ENCODE measurements around the gene C1orf210.
A peak's percentile ranks its signal among the peaks of the same experiment; 100 is the strongest.

The C1orf210 gene

DNA sequence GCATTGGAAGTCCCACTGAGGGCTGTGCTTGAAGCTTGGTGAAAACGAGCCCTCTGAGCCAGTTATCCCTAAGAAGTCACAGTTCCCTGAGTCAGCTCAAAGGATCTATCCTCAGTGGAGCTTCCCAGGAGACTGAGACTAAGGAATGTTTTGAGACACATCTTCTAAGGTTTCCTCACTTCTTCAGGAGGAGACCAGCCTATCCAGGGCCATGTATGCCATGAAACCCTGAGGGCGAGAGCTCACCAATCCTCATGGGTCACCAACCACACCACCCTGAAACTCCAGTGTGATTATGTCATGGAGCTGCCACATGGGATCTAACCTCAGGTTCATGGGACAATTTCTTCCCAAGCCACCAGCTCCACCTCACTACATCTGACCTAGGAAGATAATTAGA lies 7.8 kb upstream of the C1orf210 start:
- no peak for DNase-seq

DNA sequence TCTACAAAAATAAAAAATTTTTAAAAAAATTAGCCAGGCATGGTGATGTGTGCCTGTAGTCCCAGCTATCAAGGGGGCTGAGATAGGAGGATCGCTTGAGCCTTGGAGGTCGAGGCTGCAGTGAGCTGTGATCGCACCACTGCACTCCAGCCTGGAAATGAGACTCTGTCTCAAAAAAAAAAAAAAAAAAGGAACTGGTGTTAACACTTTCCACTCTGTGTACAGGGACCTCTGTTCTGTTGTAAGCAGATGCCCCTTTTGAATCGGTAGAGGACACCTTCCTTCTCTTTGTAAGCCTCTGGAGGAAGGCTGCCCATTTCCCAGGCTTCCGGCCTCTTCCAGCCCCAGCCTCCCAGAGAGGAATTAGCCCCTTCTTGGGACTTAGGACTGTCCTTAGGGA lies 7.3 kb upstream of the C1orf210 start:
- no peak for DNase-seq

GRCh38 chr1:43292216-43292615 lies 6.8 kb upstream of the C1orf210 start:
- DNase-seq = no peak

- DNase-seq = no peak
Measured at GRCh38 chr1:43288785-43289706, 3.7 kb upstream of the C1orf210 start.

DNA sequence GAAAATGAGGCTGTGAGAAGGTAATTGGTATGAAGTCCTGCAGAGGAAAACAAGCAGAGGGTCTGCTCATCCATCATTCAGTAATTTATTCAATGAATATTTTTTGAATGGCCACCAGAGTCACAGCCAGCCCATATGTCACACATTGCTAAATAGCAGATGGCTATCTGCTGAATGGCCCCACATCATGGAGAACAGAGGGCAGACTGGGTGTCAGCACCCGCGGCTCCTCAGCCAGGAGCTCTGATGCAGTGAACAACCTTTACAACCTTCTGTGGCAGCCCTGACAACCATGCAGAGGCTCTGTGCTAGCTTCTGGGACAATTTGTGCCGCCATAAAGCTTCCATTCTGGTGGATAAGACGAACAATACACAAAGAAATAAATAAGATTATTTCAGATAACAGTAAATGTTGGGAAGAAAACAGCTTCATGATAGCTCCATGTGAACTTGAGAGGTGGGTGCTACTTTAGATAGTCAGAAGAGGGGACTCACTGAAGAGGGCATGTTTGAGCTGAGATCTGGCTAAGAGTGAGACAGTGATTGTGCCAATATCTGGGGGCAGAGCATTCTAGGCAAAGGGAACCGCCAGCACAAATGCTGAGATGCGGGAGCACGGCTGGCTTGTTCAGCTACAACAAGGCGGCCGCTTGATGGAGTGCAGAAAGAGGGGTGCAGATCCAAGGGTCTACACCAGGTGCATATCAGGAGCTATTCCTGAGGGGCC lies 2.8 kb upstream of the C1orf210 start:
- DNase-seq = no peak

GRCh38 chr1:43286533-43286932 lies 1.2 kb upstream of the C1orf210 start:
- DNase-seq = no peak

DNA sequence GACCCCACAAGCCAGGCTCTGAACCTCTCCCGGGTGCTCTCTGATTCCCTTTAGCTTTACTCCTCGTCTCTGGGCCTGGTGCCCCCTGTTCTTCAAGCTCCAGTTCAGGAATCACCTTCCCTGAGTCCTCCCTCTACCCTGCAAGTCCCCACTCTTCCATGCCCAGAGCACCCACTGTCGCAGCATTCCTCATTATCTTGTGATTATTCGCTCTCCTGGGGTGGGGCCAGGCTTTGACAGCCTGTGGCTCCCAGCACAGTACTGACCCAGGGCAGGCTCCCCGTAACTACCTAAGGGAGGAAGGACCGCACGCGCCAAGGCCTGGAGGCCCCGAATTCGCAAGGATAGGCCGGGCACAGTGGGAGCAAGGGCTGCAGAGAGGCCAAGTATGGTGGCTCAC lies 734 bp upstream of the C1orf210 start:
- no peak for DNase-seq

DNA sequence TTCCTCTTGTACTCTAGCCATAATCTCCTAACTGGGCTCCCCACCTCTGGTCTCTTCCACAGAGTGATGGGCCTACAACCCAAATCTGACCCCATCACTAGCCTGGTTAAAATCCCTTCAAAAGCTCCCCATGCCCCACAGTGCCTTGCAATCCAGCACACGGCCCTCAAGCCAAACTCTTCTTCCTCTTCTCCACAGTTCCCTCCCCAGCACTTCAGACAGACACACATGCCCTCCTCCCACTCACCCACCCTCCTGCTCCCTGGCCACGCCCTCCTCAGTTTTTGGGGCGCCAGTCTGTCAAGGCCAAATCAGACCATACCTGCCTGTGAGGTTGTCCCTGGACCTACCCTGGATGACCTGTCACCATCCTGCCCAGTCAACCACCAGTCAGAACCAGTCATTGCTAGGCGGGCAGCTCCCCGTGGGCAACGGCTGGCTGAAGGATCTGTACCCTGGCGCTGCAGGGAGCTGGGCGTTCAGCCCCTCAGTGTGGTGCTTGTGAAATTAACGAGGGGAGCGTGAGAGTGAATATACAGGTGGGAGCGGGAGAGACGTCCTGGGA lies 753 bp downstream of the C1orf210 start:
- no peak for DNase-seq

- DNase-seq = no peak
Measured at GRCh38 chr1:43284065-43284464, 1.3 kb downstream of the C1orf210 start.

DNA sequence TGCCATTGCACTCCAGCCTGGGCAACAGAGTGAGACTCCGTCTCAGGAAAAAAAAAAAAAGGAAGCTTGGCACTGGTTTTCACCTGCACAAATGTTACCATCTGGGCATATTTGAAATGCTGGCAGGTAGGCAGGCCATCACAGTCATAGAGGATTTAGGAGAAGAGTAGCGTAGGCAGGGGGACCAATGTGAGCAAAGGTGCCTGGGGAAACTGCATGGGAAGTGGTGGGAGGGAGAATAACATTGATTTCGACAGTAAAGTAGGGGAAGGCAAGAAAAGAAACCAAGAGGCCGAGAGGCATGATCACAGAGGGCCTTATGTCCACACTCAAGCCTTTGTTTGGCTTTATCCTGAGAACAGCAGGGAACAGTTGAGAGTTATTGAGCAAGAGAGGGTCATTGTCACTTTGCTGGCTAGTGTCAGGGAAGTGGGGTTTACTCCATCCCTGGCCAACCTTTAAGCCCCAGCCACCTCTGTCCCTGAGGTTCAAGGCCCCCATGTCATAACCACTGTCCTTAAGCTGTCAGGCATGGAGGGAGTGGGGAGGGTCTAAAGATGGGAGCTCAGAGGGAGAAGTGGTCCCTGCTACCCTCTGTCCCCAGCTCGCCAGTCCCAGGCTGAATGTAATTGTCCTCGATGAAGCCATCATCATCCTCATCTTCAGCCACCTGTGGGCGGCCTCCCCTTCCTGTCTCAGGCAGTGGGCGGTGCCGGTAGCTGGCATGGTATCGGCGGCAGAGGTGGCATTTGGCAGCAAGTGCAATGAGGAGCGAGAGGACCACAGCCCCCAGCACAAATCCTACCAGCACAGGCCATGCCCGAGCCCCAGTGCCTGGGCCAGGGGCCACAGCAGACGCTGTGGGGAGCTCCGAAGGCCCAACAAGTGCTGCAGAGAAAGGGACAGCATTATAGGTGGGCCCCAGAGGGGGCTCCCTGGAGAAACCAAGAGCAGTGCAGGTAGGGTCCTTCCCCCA lies 2.9 kb downstream of the C1orf210 start:
- DNase-seq = no peak

DNA sequence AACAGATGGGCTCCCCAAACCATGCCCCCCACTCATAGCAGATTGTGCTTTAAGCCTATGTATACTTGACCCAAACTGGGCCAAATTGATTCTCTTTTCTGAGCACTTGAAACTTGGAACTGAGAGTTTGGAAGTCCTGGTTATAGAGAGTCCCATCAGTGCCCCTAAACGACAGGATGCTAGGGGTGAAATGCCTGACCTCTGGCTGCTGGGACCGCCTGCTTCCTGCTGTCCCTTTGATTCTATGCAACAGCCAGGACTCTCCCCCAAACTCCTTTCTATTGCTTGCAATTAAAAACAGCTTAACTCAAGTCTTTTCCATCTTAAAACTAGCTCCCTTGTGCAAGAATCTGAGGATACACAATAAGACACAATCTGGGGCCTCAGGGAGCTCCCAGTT lies 4.7 kb downstream of the C1orf210 start:
- no peak for DNase-seq

GRCh38 chr1:43279666-43280065 lies 5.7 kb downstream of the C1orf210 start:
- DNase-seq = no peak

DNA sequence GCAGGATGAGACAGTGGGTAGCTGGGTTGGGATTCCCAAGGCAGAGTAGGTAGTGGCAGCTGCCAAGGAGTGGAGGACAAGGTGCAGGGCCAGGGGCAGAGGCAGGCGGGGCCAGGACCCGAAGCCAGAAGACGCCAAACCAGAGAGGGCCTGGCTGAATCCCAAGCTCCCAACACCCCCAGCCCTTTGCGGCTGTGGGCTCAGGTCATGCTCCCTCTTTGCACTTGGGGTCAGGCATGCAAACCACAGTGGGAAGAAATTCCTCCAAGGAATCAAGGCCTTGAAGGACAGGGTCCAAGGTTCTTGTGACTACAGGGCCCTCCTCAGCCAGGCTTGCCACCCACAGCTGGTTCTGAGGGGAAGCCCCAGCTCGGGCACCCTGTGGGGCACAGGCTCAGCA lies 6.2 kb downstream of the C1orf210 start:
- DNase-seq = no peak

- no peak for DNase-seq
Measured at GRCh38 chr1:43277116-43277876, 8.1 kb downstream of the C1orf210 start.

- no peak for DNase-seq
Measured at GRCh38 chr1:43276673-43277072, 8.7 kb downstream of the C1orf210 start.

- DNase-seq = no peak
Measured at GRCh38 chr1:43275826-43276620, 9.4 kb downstream of the C1orf210 start.

GRCh38 chr1:43274804-43275180 lies 10.6 kb downstream of the C1orf210 start:
- DNase-seq = no peak

DNA sequence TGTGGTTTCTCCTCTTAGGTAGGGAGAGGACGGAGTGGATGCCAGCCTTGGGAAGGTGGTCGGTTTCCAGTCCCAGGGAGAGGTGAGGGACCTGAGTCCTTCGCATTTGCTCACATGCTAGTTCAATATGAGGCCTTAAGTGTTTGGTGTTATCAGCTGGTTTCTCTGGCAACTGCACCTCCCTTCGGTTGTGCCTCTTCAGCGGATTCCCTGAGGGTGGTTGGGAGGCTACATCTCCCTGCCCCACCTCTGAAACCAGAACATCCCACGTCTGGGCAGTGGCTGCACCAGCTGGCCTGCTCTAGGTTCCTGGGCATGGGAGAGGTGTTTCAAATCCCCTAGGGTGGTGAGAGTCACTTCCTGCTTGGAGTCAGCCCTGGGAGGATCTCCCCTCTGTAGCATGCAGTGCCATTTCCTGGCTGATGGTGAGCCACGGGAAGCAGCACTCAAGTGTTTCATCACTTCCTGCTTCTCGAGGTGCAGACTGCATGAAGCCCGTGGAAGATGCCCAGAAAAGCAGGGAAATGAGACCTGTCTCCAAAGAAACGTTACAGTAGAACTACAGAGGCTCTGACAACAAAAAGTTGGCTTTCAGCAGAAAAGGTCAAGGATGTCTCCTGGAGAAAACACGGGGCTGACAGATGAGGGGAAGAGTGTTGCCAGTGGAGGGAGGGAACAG lies 11.1 kb downstream of the C1orf210 start:
- DNase-seq = peak; percentile 43

DNA sequence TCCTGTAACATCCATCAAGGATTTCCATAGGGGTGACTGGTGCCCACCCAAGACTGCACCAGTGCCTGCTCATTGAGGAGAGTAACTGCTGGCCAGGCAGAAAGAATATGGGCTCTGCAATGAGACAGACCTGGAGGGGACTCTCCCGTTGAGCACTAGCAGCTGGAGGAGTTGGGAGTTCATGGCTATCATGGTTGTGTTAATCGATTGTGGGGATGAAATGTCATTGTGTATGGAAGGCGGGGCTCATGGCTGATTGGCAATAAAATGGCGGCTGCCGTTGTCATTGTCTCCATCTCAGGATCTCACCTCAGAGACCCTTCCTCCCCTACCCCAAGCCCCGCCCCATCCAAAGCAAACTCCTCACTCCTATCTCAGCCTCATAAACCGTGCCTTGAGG lies 11.7 kb downstream of the C1orf210 start:
- DNase-seq = no peak
